ENCODE results near the gene MPL.
A peak's percentile ranks its signal among the peaks of the same experiment; 100 is the strongest.

DNA sequence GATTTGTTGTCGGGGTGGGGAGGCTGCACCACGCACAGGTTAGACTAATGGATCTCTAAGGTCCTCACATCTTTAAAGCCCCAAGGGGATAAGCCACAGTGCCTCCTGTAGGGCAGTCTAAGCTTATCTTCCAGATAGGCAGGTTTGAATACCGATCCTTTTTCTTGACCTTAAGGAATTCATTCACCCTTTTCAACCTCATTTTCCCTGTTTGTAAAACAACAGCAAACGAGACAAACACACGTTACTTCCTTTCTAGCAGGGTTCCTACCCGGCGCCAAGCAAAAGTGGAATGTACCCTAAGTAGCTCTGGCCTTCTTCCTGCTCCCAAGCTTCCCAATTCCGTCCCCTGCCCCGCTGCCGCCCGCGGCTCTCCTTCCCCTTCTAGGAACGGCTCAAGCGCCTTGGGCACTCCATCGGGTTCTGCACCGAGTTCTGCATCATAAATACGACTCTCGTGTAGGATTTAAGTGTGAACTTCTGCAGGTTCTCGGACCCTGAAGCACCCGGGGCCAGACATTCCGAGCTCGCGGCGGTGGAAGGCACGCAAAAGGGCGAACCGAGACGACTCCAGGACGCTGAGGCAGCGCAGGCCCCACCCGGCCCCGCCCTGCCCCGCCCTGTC is 20.6 kb downstream of the MPL start:
- TF ChIP-seq, protein P1, sequence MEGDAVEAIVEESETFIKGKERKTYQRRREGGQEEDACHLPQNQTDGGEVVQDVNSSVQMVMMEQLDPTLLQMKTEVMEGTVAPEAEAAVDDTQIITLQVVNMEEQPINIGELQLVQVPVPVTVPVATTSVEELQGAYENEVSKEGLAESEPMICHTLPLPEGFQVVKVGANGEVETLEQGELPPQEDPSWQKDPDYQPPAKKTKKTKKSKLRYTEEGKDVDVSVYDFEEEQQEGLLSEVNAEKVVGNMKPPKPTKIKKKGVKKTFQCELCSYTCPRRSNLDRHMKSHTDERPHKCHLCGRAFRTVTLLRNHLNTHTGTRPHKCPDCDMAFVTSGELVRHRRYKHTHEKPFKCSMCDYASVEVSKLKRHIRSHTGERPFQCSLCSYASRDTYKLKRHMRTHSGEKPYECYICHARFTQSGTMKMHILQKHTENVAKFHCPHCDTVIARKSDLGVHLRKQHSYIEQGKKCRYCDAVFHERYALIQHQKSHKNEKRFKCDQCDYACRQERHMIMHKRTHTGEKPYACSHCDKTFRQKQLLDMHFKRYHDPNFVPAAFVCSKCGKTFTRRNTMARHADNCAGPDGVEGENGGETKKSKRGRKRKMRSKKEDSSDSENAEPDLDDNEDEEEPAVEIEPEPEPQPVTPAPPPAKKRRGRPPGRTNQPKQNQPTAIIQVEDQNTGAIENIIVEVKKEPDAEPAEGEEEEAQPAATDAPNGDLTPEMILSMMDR (IDR thresholded peaks at IDR 0.05 in 4 of 5, conservative IDR thresholded peaks at IDR 0.05 in 1 of 5), result peak in 2 of 5 experiments; percentile 19 to 39
- TF ChIP-seq POLR2A (IDR thresholded peaks at IDR 0.05), result peak; percentile 21 to 33

Measured in gastrocnemius medialis (tissue), 4 donors.